HL-60 (cell line): Measurements from ENCODE around the gene CLDN10.

Source experiments
- DNase-seq, 2 experiments: peaks; one replicate each; pipeline ENCODE4 v3.0.0-alpha.2; 2010 to 2020; ENCODE audit warnings: low read depth in 1 of 2, low spot score in 1 of 2
- H3K27ac ChIP-seq: fragments of 250-450 bp; sonication (Bioruptor Pico); replicated peaks from 2 replicates; pipeline ENCODE4 v1.5.1; 2020; ENCODE audit warnings: mild to moderate bottlenecking, moderate library complexity
- H3K27me3 ChIP-seq: fragments of 250-450 bp; sonication (Bioruptor Pico); 2 replicates; pipeline ENCODE4 v1.5.1; 2021; ENCODE audit warnings: mild to moderate bottlenecking, moderate library complexity; ENCODE audit not compliant: insufficient read depth, poor library complexity, severe bottlenecking
- H3K4me3 ChIP-seq: replicated peaks from 2 replicates; pipeline ENCODE4 v1.5.1; 2011; ENCODE audit warnings: mild to moderate bottlenecking, control low read depth, low read length; ENCODE audit not compliant: insufficient read depth
- GABPA ChIP-seq: IDR thresholded peaks from 2 replicates; pipeline ENCODE4 v1.6.1; 2012; ENCODE audit warnings: low read depth
- POLR2AphosphoS5 ChIP-seq: IDR thresholded peaks from 2 replicates; pipeline ENCODE4 v1.6.1; 2012; ENCODE audit warnings: low read depth
- REST ChIP-seq: IDR thresholded peaks from 2 replicates; pipeline ENCODE4 v1.6.1; 2012; ENCODE audit warnings: low read depth; ENCODE audit not compliant: insufficient replicate concordance
- SPI1 ChIP-seq: IDR thresholded peaks from 2 replicates; pipeline ENCODE4 v1.6.1; 2012; ENCODE audit warnings: low read depth, mild to moderate bottlenecking, borderline replicate concordance
- long read RNA-seq: library from polyadenylated mRNA; unstranded; transcript quantifications from one replicate; pipeline ENCODE4 v2.0.0, GENCODE V29; 2020
- TF ChIP-seq, protein P1 (sequence below): IDR thresholded peaks from one replicate; pipeline ENCODE4 v1.5.1; 2011; ENCODE audit warnings: low read length, control low read depth, inconsistent platforms; ENCODE audit not compliant: insufficient read depth

CLDN10 gene
- long read RNA-seq, partial matches to known transcripts, result 0 of 1 reads
- long read RNA-seq, other reads (novel, unspliced or antisense), result 1 of 1 reads

- TF ChIP-seq POLR2AphosphoS5, result no peak
- TF ChIP-seq, protein P1, sequence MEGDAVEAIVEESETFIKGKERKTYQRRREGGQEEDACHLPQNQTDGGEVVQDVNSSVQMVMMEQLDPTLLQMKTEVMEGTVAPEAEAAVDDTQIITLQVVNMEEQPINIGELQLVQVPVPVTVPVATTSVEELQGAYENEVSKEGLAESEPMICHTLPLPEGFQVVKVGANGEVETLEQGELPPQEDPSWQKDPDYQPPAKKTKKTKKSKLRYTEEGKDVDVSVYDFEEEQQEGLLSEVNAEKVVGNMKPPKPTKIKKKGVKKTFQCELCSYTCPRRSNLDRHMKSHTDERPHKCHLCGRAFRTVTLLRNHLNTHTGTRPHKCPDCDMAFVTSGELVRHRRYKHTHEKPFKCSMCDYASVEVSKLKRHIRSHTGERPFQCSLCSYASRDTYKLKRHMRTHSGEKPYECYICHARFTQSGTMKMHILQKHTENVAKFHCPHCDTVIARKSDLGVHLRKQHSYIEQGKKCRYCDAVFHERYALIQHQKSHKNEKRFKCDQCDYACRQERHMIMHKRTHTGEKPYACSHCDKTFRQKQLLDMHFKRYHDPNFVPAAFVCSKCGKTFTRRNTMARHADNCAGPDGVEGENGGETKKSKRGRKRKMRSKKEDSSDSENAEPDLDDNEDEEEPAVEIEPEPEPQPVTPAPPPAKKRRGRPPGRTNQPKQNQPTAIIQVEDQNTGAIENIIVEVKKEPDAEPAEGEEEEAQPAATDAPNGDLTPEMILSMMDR, result no peak
- DNase-seq, result no peak
- H3K27ac ChIP-seq, result no peak within 1 kb of the TSS
- no peak within 1 kb of the TSS for H3K4me3 ChIP-seq
- peaks cover 14% of the 10 kb centered on the region for H3K27me3 ChIP-seq
These were observed at the start of gene CLDN10 for GRCh38 chr13:95552539-95553441. Gene CLDN10, plus strand, starts transcription at chr13:95552720. Its CDS starts 34 bp downstream, at chr13:95552754.

DNA sequence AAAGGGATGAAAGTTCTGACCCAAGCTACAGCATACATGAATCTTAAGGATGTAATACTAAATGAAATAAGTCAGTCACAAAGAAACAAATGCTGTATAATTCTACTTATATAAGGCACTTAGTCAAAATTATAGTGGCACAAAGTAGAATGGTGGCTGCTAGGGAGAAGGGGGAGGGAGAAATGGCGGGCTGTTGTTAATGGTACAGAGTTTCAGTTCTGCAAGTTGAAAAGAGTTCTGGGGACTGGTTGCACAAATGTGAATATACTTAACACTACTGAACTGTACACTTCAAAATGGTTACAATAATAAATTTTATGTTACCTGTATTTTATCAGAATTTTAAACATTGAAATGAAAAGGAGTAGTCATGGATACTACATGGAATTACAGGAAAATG lies 48.9 kb upstream of the CLDN10 start:
- H3K27me3 ChIP-seq, result no peaks in the 10 kb centered on the region
- TF ChIP-seq POLR2AphosphoS5 (no peak), REST (no peak), GABPA (no peak), SPI1 (no peak)
- TF ChIP-seq, protein P1, result no peak
- H3K4me3 ChIP-seq, result no peak overlapping the region
- DNase-seq, result no peak
- no peak overlapping the region for H3K27ac ChIP-seq

- TF ChIP-seq POLR2AphosphoS5, result no peak
- no peak for TF ChIP-seq SPI1
- TF ChIP-seq, protein P1, result no peak
- TF ChIP-seq GABPA, result no peak
- TF ChIP-seq REST, result no peak
- Histone ChIP-seq H3K27me3 (no peaks in the 10 kb centered on the region), H3K4me3 (no peak overlapping the region), H3K27ac (no peak overlapping the region)
- DNase-seq, result no peak
These were observed 47.3 kb upstream of the CLDN10 start for GRCh38 chr13:95505265-95505664.
